HepG2 (cell line): ENCODE results near the gene SLX1A. TPM values are rescaled to one million over a fixed set of nuclear protein-coding genes. Genes with fewer than 3 reads are reported as not detected.

ENCODE experiments used
- ATAC-seq: fragments of 200-7000 bp; cut with Tn5 transposase; 3 replicates; pipeline ENCODE4 v1.9.1; 2020; ENCODE audit warnings: mild to moderate bottlenecking, moderate library complexity
- BruUV-seq: library from RNA; stranded (reverse); fragments of 400-500 nt; replicated peaks from 2 replicates; lab custom pipeline; 2021; lab: Mats Ljungman, UMichigan
- CTCF ChIA-PET: fragments of 300-600 bp; formaldehyde crosslinking; extraction: SDS; loops from one replicate; lab custom pipeline; 2021; ENCODE audit warnings: low total read pairs, inconsistent platforms, low intra/inter-chr PET ratio; lab: Yijun Ruan, JAX
- POLR2A ChIA-PET: fragments of 350-600 bp; sonication (Branson Sonifier 250); formaldehyde crosslinking; loops from one replicate; lab custom pipeline; 2020; ENCODE audit warnings: antibody characterized with exemption, inconsistent platforms; lab: Yijun Ruan, JAX
- DNase-seq: peaks from one replicate; pipeline ENCODE4 v3.0.0-alpha.2; 2015; ENCODE audit warnings: low spot score
- FAIRE-seq: peaks from 3 replicates; lab custom pipeline; 2011; peaks lifted over from hg19 to GRCh38; lab: Jason Lieb, UNC
- H2AFZ ChIP-seq: one replicate; pipeline ENCODE4 v1.6.1; 2011; ENCODE audit warnings: low read length, inconsistent platforms
- H3K27ac ChIP-seq: fragments of 300-600 bp; 3 replicates; pipeline ENCODE4 v1.8.0; 2011; ENCODE audit warnings: mixed run types, mild to moderate bottlenecking, mixed read lengths, low read length, inconsistent platforms; ENCODE audit not compliant: insufficient read depth; ENCODE audit errors: extremely low read length
- H3K27me3 ChIP-seq, 2 experiments: fragments of 200-600 bp in 1 of 2; 2 replicates in 1 of 2; 3 replicates in 1 of 2; pipeline versions ENCODE4 v1.6.0 to v1.8.0; 2011; ENCODE audit warnings: low read length in 2 of 2, mild to moderate bottlenecking in 2 of 2, moderate library complexity in 2 of 2, inconsistent platforms in 1 of 2; ENCODE audit not compliant: insufficient read depth in 2 of 2, control insufficient read depth in 1 of 2
- H3K36me3 ChIP-seq, 2 experiments: fragments of 200-600 bp in 1 of 2; replicated peaks in 1 of 2; 2 replicates in 1 of 2; 3 replicates in 1 of 2; pipeline versions ENCODE4 v1.5.1 to v1.8.0; 2011; ENCODE audit warnings: low read length in 2 of 2, inconsistent platforms in 1 of 2; ENCODE audit not compliant: insufficient read depth in 2 of 2, control insufficient read depth in 1 of 2
- H3K4me1 ChIP-seq: 2 replicates; pipeline ENCODE4 v1.5.1; 2012; ENCODE audit warnings: low read length, inconsistent platforms; ENCODE audit not compliant: insufficient read depth
- H3K4me2 ChIP-seq: 2 replicates; pipeline ENCODE4 v1.6.0; 2011; ENCODE audit warnings: low read depth, low read length, inconsistent platforms
- H3K4me3 ChIP-seq, 3 experiments: fragments of 200-600 bp in 1 of 3; sonication (generic), shearing (Covaris generic) in 1 of 3; replicated peaks in 1 of 3; 2 replicates each; pipeline ENCODE4 v1.5.1; 2011 to 2016; ENCODE audit warnings: low read length in 3 of 3, inconsistent platforms in 2 of 3, low read depth in 2 of 3, mild to moderate bottlenecking in 2 of 3, control low read depth in 1 of 3, mixed read lengths in 1 of 3; ENCODE audit not compliant: insufficient read depth in 1 of 3
- H3K79me2 ChIP-seq: one replicate; pipeline ENCODE4 v1.6.1; 2011; ENCODE audit warnings: low read length, inconsistent platforms; ENCODE audit not compliant: insufficient read depth
- H3K9ac ChIP-seq: 2 replicates; pipeline ENCODE4 v1.6.0; 2011; ENCODE audit warnings: mild to moderate bottlenecking, low read depth, low read length, inconsistent platforms; ENCODE audit not compliant: insufficient read depth
- H3K9me3 ChIP-seq: 2 replicates; pipeline ENCODE4 v1.5.1; 2012; ENCODE audit warnings: mild to moderate bottlenecking, low read length
- H4K20me1 ChIP-seq: 2 replicates; pipeline ENCODE4 v1.6.0; 2011; ENCODE audit warnings: inconsistent platforms, mild to moderate bottlenecking, low read length, moderate library complexity; ENCODE audit not compliant: insufficient read depth
- FOXA1 ChIP-seq, 2 experiments: fragments of 450-650 bp in 1 of 2; sonication (generic) in 1 of 2; formaldehyde crosslinking in 1 of 2; IDR thresholded peaks; 2 replicates each; pipeline versions ENCODE4 v1.4.0 to v1.6.1; 2016 to 2020; ENCODE audit warnings: missing genetic modification reagents in 1 of 2
- MTA1 ChIP-seq: sonication (generic); formaldehyde crosslinking; IDR thresholded peaks from 2 replicates; pipeline ENCODE4 v1.4.0; 2020; ENCODE audit warnings: missing genetic modification reagents, mild to moderate bottlenecking, borderline replicate concordance
- TEAD3 ChIP-seq: optimal IDR thresholded peaks from 2 replicates; pipeline ENCODE3; 2016; ENCODE audit warnings: borderline replicate concordance
- ZNF777 ChIP-seq: sonication (generic); formaldehyde crosslinking; IDR thresholded peaks from 2 replicates; pipeline ENCODE4 v1.4.0; 2020; ENCODE audit warnings: missing genetic modification reagents
- WGBS: methylation state at CpG from one replicate; pipeline ENCODE4 v1.1.6; 2017; ENCODE audit warnings: low lambda C conversion rate; 5-methylcytosine and 5-hydroxymethylcytosine counted together
- in situ Hi-C: cut with HindIII; loops from 2 replicates; pipeline ENCODE4 v1.10.0; 2017; ENCODE audit warnings: low pct_unique_long_range_greater_than_20kb; ENCODE audit not compliant: extremely low pct_ligation_motif_present
- intact Hi-C: fragments of 100-400 bp; cut with micrococcal nuclease; formaldehyde crosslinking; loops from one replicate; pipeline ENCODE4 v1.10.0; 2022; ENCODE audit not compliant: unreplicated experiment
- polyA plus RNA-seq, 8 experiments: library from polyadenylated mRNA; depleted of rRNA in 3 of 8; stranded (reverse) in 7 of 8; unstranded in 1 of 8; fragments of >200 nt; fragmentation: Illumina TruSeq in 4 of 8; extraction: Trizol in 4 of 8; gene quantifications; 2 replicates each; pipeline versions ENCODE4 v1.2.1 to v1.2.3, GENCODE V29; 2011 to 2016; ENCODE audit warnings: low read depth in 4 of 8, missing spikeins in 1 of 8, mixed read lengths in 1 of 8; ENCODE audit not compliant: insufficient read depth in 1 of 8
- total RNA-seq, 5 experiments: library from RNA; depleted of rRNA; stranded (reverse); fragments of >200 nt; fragmentation: Illumina TruSeq; extraction: Trizol; gene quantifications; 2 replicates each; pipeline ENCODE4 v1.2.3, GENCODE V29; 2016; ENCODE audit warnings: low read depth in 1 of 5
- TF ChIP-seq, protein P1 (sequence below): fragments of 450-650 bp; IDR thresholded peaks from 2 replicates; pipeline ENCODE4 v1.6.1; 2016
- TF ChIP-seq, protein P2 (sequence below): sonication (generic); formaldehyde crosslinking; IDR thresholded peaks from 2 replicates; pipeline ENCODE4 v1.8.1; 2022; ENCODE audit warnings: low read depth, mild to moderate bottlenecking, missing genetic modification reagents
- TF ChIP-seq, protein P3 (sequence below): sonication (generic); formaldehyde crosslinking; IDR thresholded peaks from 2 replicates; pipeline ENCODE4 v1.8.1; 2023; ENCODE audit warnings: mild to moderate bottlenecking, missing genetic modification reagents
- TF ChIP-seq, protein P4 (sequence below): sonication (generic); formaldehyde crosslinking; IDR thresholded peaks from 2 replicates; pipeline ENCODE4 v1.5.1; 2020; ENCODE audit warnings: mild to moderate bottlenecking, missing genetic modification reagents, borderline replicate concordance
- TF ChIP-seq, protein P5 (sequence below): sonication (generic); formaldehyde crosslinking; IDR thresholded peaks from 2 replicates; pipeline ENCODE4 v1.4.0; 2020; ENCODE audit warnings: mild to moderate bottlenecking, missing genetic modification reagents

SLX1A gene
- total and polyA plus RNA-seq, 2 of the 13 experiments (the other 11 are each of a cell fraction or from before 2014, with no cell fraction given) = 12.0 to 37.1 TPM

DNA sequence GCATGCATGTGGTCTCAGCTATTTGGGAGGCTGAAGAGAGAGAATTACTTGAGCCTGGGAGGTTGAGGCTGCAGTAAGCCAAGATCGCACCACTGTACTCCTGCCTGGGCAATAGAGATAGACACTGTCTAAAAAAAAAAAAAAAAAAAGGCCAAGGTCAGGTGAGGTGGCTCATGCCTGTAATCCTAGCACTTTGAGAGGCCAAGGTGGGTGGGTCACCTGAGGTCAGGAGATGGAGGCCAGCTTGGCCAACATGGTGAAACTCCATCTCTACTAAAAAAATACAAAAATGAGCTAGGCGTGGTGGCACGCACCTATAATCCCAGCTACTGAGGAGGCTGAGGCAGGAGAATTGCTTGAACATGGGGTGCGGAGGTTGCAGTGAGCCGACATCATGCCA lies 38.5 kb upstream of the SLX1A start:
- DNase-seq (no peak), FAIRE-seq (no peak), ATAC-seq (no peak; the same call in 2 of the 3 replicates)
- H4K20me1 ChIP-seq = no peaks in the 10 kb centered on the region
- BruUV-seq = no TSS peak
- H3K79me2 ChIP-seq = no peaks in the 10 kb centered on the region
- POLR2A ChIA-PET = interaction anchor here (1.3 kb wide), 1 partner anchor 15 kb away, joined by 4 read pairs; no protein-coding TSS in a partner anchor
- CTCF ChIA-PET = no interaction called here
- H2AFZ ChIP-seq = no peak overlapping the region
- H3K4me2 ChIP-seq = no peak overlapping the region; the same call in 1 of the 2 replicates
- in situ Hi-C loops = no loop called here
- intact Hi-C loops = no loop called here
- WGBS = 63% methylated on average over 5 of the region's 5 CpGs
- no peaks in the 10 kb centered on the region for H3K27me3 ChIP-seq
- H3K27ac ChIP-seq = no peak overlapping the region
- no peak overlapping the region for H3K9ac ChIP-seq
- no peaks in the 10 kb centered on the region for H3K9me3 ChIP-seq
- no peaks in the 10 kb centered on the region for H3K36me3 ChIP-seq
- H3K4me3 ChIP-seq = no peak overlapping the region
- peaks cover 50% of the 10 kb centered on the region for H3K4me1 ChIP-seq
- TF ChIP-seq, protein P1, sequence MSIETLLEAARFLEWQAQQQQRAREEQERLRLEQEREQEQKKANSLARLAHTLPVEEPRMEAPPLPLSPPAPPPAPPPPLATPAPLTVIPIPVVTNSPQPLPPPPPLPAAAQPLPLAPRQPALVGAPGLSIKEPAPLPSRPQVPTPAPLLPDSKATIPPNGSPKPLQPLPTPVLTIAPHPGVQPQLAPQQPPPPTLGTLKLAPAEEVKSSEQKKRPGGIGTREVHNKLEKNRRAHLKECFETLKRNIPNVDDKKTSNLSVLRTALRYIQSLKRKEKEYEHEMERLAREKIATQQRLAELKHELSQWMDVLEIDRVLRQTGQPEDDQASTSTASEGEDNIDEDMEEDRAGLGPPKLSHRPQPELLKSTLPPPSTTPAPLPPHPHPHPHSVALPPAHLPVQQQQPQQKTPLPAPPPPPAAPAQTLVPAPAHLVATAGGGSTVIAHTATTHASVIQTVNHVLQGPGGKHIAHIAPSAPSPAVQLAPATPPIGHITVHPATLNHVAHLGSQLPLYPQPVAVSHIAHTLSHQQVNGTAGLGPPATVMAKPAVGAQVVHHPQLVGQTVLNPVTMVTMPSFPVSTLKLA = no peak
- TF ChIP-seq, protein P2, sequence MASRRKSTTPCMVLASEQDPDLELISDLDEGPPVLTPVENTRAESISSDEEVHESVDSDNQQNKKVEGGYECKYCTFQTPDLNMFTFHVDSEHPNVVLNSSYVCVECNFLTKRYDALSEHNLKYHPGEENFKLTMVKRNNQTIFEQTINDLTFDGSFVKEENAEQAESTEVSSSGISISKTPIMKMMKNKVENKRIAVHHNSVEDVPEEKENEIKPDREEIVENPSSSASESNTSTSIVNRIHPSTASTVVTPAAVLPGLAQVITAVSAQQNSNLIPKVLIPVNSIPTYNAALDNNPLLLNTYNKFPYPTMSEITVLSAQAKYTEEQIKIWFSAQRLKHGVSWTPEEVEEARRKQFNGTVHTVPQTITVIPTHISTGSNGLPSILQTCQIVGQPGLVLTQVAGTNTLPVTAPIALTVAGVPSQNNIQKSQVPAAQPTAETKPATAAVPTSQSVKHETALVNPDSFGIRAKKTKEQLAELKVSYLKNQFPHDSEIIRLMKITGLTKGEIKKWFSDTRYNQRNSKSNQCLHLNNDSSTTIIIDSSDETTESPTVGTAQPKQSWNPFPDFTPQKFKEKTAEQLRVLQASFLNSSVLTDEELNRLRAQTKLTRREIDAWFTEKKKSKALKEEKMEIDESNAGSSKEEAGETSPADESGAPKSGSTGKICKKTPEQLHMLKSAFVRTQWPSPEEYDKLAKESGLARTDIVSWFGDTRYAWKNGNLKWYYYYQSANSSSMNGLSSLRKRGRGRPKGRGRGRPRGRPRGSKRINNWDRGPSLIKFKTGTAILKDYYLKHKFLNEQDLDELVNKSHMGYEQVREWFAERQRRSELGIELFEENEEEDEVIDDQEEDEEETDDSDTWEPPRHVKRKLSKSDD (CRISPR knock-in tag) = no peak
- TF ChIP-seq MTA1 (no peak), FOXA1 (IDR thresholded peaks at IDR 0.05) (no peak), FOXA1 (CRISPR knock-in tag; IDR thresholded peaks at IDR 0.05) (no peak), ZNF777 (no peak), TEAD3 (CRISPR knock-in tag) (no peak)
- TF ChIP-seq, protein P3, sequence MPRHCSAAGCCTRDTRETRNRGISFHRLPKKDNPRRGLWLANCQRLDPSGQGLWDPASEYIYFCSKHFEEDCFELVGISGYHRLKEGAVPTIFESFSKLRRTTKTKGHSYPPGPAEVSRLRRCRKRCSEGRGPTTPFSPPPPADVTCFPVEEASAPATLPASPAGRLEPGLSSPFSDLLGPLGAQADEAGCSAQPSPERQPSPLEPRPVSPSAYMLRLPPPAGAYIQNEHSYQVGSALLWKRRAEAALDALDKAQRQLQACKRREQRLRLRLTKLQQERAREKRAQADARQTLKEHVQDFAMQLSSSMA (CRISPR knock-in tag) = no peak
- TF ChIP-seq, protein P4, sequence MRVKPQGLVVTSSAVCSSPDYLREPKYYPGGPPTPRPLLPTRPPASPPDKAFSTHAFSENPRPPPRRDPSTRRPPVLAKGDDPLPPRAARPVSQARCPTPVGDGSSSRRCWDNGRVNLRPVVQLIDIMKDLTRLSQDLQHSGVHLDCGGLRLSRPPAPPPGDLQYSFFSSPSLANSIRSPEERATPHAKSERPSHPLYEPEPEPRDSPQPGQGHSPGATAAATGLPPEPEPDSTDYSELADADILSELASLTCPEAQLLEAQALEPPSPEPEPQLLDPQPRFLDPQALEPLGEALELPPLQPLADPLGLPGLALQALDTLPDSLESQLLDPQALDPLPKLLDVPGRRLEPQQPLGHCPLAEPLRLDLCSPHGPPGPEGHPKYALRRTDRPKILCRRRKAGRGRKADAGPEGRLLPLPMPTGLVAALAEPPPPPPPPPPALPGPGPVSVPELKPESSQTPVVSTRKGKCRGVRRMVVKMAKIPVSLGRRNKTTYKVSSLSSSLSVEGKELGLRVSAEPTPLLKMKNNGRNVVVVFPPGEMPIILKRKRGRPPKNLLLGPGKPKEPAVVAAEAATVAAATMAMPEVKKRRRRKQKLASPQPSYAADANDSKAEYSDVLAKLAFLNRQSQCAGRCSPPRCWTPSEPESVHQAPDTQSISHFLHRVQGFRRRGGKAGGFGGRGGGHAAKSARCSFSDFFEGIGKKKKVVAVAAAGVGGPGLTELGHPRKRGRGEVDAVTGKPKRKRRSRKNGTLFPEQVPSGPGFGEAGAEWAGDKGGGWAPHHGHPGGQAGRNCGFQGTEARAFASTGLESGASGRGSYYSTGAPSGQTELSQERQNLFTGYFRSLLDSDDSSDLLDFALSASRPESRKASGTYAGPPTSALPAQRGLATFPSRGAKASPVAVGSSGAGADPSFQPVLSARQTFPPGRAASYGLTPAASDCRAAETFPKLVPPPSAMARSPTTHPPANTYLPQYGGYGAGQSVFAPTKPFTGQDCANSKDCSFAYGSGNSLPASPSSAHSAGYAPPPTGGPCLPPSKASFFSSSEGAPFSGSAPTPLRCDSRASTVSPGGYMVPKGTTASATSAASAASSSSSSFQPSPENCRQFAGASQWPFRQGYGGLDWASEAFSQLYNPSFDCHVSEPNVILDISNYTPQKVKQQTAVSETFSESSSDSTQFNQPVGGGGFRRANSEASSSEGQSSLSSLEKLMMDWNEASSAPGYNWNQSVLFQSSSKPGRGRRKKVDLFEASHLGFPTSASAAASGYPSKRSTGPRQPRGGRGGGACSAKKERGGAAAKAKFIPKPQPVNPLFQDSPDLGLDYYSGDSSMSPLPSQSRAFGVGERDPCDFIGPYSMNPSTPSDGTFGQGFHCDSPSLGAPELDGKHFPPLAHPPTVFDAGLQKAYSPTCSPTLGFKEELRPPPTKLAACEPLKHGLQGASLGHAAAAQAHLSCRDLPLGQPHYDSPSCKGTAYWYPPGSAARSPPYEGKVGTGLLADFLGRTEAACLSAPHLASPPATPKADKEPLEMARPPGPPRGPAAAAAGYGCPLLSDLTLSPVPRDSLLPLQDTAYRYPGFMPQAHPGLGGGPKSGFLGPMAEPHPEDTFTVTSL (CRISPR knock-in tag) = no peak
- TF ChIP-seq, protein P5, sequence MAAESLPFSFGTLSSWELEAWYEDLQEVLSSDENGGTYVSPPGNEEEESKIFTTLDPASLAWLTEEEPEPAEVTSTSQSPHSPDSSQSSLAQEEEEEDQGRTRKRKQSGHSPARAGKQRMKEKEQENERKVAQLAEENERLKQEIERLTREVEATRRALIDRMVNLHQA (CRISPR knock-in tag) = no peak
